Measurements from ENCODE around the gene TMEM253. TPM values are rescaled to one million over a fixed set of nuclear protein-coding genes. Genes with fewer than 3 reads are reported as not detected.

Gene TMEM253
- total RNA-seq, 1 experiment from 2014 or later, result 0.49 TPM

DNA sequence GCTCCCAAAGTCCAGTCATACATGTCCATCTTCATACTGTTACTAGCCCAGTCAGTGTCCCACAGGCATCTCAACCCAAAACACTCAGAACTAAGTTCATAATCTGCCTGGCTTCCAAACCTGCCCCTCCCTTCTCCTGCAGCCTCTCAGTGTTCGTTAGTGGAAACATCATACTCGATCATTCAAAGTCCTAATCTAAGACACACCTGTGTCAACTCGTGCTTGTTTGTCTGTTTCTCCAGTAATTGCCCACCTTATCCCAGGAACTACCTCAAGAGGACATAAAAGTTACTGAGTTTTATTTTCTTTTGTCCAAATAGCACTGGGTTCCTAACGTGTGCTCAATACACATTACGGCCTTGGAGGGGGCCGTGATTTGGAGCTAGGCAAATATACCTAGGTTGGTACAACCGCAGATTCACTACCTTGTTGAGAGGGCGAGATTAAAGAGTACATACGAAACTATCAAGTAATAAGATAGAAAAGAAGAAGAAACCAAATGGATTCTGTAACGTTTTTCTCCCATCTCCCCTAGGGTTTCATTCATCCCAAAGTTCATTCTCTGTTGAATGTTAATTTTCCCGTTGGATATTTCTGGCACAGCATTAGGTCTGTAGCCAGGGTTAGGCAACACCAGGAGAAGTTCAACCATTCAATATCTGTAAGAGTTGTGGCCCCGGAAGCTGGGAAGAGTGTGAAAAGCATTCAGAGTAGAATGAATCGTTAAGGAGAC is 40.1 kb upstream of the TMEM253 start:
- POLR2A ChIA-PET (ENCODE audit: low non-redundant PET), result no interaction called here
- no TSS peak for BruUV-seq (replicated peaks)

GRCh38 chr14:21061347-21061668 is 39.6 kb upstream of the TMEM253 start:
- H3K9me3 ChIP-seq (ENCODE audit: low read depth, low read length, poor library complexity, severe bottlenecking), result no peaks in the 10 kb centered on the region
- no peak overlapping the region for H3K4me3 ChIP-seq (ENCODE audit: low read depth, low read length, poor library complexity, severe bottlenecking)
- TF ChIP-seq EZH2 (IDR thresholded peaks at IDR 0.05; ENCODE audit: borderline replicate concordance, low read depth, low read length, poor library complexity, severe bottlenecking), result no peak
- no peak for TF ChIP-seq CTCF (conservative IDR thresholded peaks at IDR 0.05; ENCODE audit: low read depth, low read length)
- BruUV-seq (replicated peaks), result no TSS peak
- H3K36me3 ChIP-seq (ENCODE audit: insufficient read depth, low read length, poor library complexity, severe bottlenecking), result no peaks in the 10 kb centered on the region
- POLR2A ChIA-PET (ENCODE audit: low non-redundant PET), result no interaction called here
- H3K27me3 ChIP-seq (replicated peaks; ENCODE audit: insufficient read depth, low read depth, low read length, poor library complexity), result no peaks in the 10 kb centered on the region
- H3K4me1 ChIP-seq (ENCODE audit: insufficient read depth, low read length, poor library complexity, severe bottlenecking), result peaks cover 7% of the 10 kb centered on the region
- intact Hi-C loops (cut with micrococcal nuclease; ENCODE audit: unreplicated experiment), result no loop called here
- no peak overlapping the region for H3K27ac ChIP-seq (ENCODE audit: low read depth, low read length, poor library complexity, severe bottlenecking)
- no peak for DNase-seq (ENCODE audit: low spot score)
- CTCF ChIA-PET, result no interaction called here

More for the DNA sequence above, 40.1 kb upstream of the TMEM253 start:
- Histone ChIP-seq H3K27me3 (replicated peaks; ENCODE audit: insufficient read depth, low read depth, low read length, poor library complexity) (no peaks in the 10 kb centered on the region), H3K4me3 (ENCODE audit: low read depth, low read length, poor library complexity, severe bottlenecking) (no peak overlapping the region), H3K9me3 (ENCODE audit: low read depth, low read length, poor library complexity, severe bottlenecking) (no peaks in the 10 kb centered on the region), H3K36me3 (ENCODE audit: insufficient read depth, low read length, poor library complexity, severe bottlenecking) (no peaks in the 10 kb centered on the region), H3K27ac (ENCODE audit: low read depth, low read length, poor library complexity, severe bottlenecking) (no peak overlapping the region), H3K4me1 (ENCODE audit: insufficient read depth, low read length, poor library complexity, severe bottlenecking) (peaks cover 7% of the 10 kb centered on the region)
- DNase-seq (ENCODE audit: low spot score), result no peak
- intact Hi-C loops (cut with micrococcal nuclease; ENCODE audit: unreplicated experiment), result no loop called here
- no peak for TF ChIP-seq EZH2 (IDR thresholded peaks at IDR 0.05; ENCODE audit: borderline replicate concordance, low read depth, low read length, poor library complexity, severe bottlenecking)
- no peak for TF ChIP-seq CTCF (conservative IDR thresholded peaks at IDR 0.05; ENCODE audit: low read depth, low read length)
- CTCF ChIA-PET, result no interaction called here

DNA sequence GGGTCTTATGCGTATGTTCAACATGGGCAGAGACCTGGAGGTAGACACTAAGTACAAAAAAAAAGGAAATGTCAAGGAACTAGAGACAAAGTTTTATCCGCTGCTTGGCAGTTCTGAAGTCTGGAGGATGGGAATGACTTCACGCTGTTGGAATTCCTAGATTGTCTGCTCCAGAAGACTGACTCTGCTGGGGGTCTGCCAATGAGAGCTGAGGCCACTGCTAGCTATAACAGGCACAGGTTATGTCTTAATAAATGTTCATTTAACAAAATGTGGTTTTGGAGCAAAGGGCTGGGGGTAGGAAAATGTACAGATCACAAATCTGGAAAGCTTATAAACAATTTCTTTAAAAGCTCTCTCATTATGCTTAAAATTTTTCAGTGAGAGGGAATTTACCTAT is 37.4 kb upstream of the TMEM253 start:
- DNase-seq (ENCODE audit: low spot score), result peak; percentile 62
- ChIA-PET CTCF (interaction anchor here (1.1 kb wide), 1 partner anchor 49 kb away, joined by 6 read pairs; no protein-coding TSS in a partner anchor), POLR2A (ENCODE audit: low non-redundant PET) (no interaction called here)
- BruUV-seq (replicated peaks), result no TSS peak
- intact Hi-C loops (cut with micrococcal nuclease; ENCODE audit: unreplicated experiment), result no loop called here
- no peaks in the 10 kb centered on the region for H3K36me3 ChIP-seq (ENCODE audit: insufficient read depth, low read length, poor library complexity, severe bottlenecking)
- no peak overlapping the region for H3K27ac ChIP-seq (ENCODE audit: low read depth, low read length, poor library complexity, severe bottlenecking)
- no peaks in the 10 kb centered on the region for H3K9me3 ChIP-seq (ENCODE audit: low read depth, low read length, poor library complexity, severe bottlenecking)
- TF ChIP-seq EZH2 (IDR thresholded peaks at IDR 0.05; ENCODE audit: borderline replicate concordance, low read depth, low read length, poor library complexity, severe bottlenecking) (no peak), CTCF (conservative IDR thresholded peaks at IDR 0.05; ENCODE audit: low read depth, low read length) (no peak)
- no peak overlapping the region for H3K4me3 ChIP-seq (ENCODE audit: low read depth, low read length, poor library complexity, severe bottlenecking)
- peaks cover 7% of the 10 kb centered on the region for H3K4me1 ChIP-seq (ENCODE audit: insufficient read depth, low read length, poor library complexity, severe bottlenecking)
- no peaks in the 10 kb centered on the region for H3K27me3 ChIP-seq (replicated peaks; ENCODE audit: insufficient read depth, low read depth, low read length, poor library complexity)

All from A673 (cell line).